Osteoblast (primary cell): ENCODE results near the gene CUL5. TPM values are rescaled to one million over a fixed set of nuclear protein-coding genes. Genes with fewer than 3 reads are reported as not detected.

Experiments
- DNase-seq: peaks from one replicate; pipeline ENCODE4 v3.0.0; 2011; ENCODE audit warnings: low spot score, mixed read lengths; ENCODE audit not compliant: insufficient read length; ENCODE audit errors: missing footprints
- H2AFZ ChIP-seq: 2 replicates; pipeline ENCODE4 v1.6.0; 2011; ENCODE audit warnings: mild to moderate bottlenecking, low read length
- H3K27ac ChIP-seq: 2 replicates; pipeline ENCODE4 v1.5.1; 2011; ENCODE audit warnings: mild to moderate bottlenecking, low read depth, low read length, moderate library complexity
- H3K27me3 ChIP-seq: 2 replicates; pipeline ENCODE4 v1.6.0; 2012; ENCODE audit warnings: mild to moderate bottlenecking, control low read depth, inconsistent platforms, low read length, moderate library complexity; ENCODE audit not compliant: insufficient read depth
- H3K36me3 ChIP-seq: 2 replicates; pipeline ENCODE4 v1.5.1; 2011; ENCODE audit warnings: mild to moderate bottlenecking, low read length, control low read depth, moderate library complexity; ENCODE audit not compliant: insufficient read depth
- H3K4me1 ChIP-seq: 2 replicates; pipeline ENCODE4 v1.5.1; 2011; ENCODE audit warnings: mild to moderate bottlenecking, low read length, control low read depth, moderate library complexity; ENCODE audit not compliant: insufficient read depth
- H3K4me2 ChIP-seq: 2 replicates; pipeline ENCODE4 v1.6.0; 2011; ENCODE audit warnings: mild to moderate bottlenecking, low read length; ENCODE audit not compliant: insufficient read depth
- H3K4me3 ChIP-seq: fragments of 200-600 bp; sonication (generic); 3 replicates; pipeline ENCODE4 v1.5.1; 2012; ENCODE audit warnings: mild to moderate bottlenecking, low read length, inconsistent platforms; ENCODE audit not compliant: insufficient read depth
- H3K79me2 ChIP-seq: 2 replicates; pipeline ENCODE4 v1.6.0; 2012; ENCODE audit warnings: mild to moderate bottlenecking, low read length, control low read depth, inconsistent platforms; ENCODE audit not compliant: insufficient read depth
- H3K9me3 ChIP-seq: 2 replicates; pipeline ENCODE4 v1.5.1; 2011; ENCODE audit warnings: low read depth, low read length, control low read depth
- H4K20me1 ChIP-seq: 2 replicates; pipeline ENCODE4 v1.6.0; 2012; ENCODE audit warnings: mild to moderate bottlenecking, low read length, control low read depth; ENCODE audit not compliant: insufficient read depth
- CTCF ChIP-seq: IDR thresholded peaks from 2 replicates; pipeline ENCODE4 v1.5.1; 2011; ENCODE audit warnings: mild to moderate bottlenecking, low read depth, low read length, moderate library complexity; ENCODE audit errors: extremely low read depth
- total RNA-seq: library from RNA; depleted of rRNA; stranded (reverse); fragments of >200 nt; gene quantifications from 2 replicates; pipeline ENCODE4 v1.2.3, GENCODE V29; 2012

The CUL5 gene
- total RNA-seq = 44.5 and 45.2 TPM in 2 replicates

GRCh38 chr11:108008656-108009496 is at the start of gene CUL5:
Gene CUL5, plus strand, starts transcription at chr11:108008898. Its CDS starts 451 bp downstream, at chr11:108009349.
- no peaks in the 10 kb centered on the region for H3K9me3 ChIP-seq
- H3K4me3 ChIP-seq = peak within 1 kb of the TSS; percentile 99
- peak; percentile 84 for TF ChIP-seq CTCF
- H3K4me1 ChIP-seq = peaks cover 25% of the 10 kb centered on the region
- peak within 1 kb of the TSS; percentile 100 for H3K27ac ChIP-seq
- H4K20me1 ChIP-seq = peaks cover 29% of the 10 kb centered on the region
- no peaks in the 10 kb centered on the region for H3K36me3 ChIP-seq
- DNase-seq = peak; percentile 97
- H3K27me3 ChIP-seq = no peaks in the 10 kb centered on the region
- peak within 1 kb of the TSS; percentile 84 for H3K4me2 ChIP-seq
- H3K79me2 ChIP-seq = peaks cover 52% of the 10 kb centered on the region
- H2AFZ ChIP-seq = peak within 1 kb of the TSS; percentile 100

- TF ChIP-seq CTCF = no peak
- H3K27ac ChIP-seq = no peak overlapping the region
Measured at GRCh38 chr11:107961480-107961879, 47.2 kb upstream of the CUL5 start.

GRCh38 chr11:107962181-107962580 is 46.5 kb upstream of the CUL5 start:
- DNase-seq = peak; percentile 47
- TF ChIP-seq CTCF = no peak
- Histone ChIP-seq H3K27me3 (peaks cover 4% of the 10 kb centered on the region), H3K9me3 (no peaks in the 10 kb centered on the region), H3K4me1 (no peaks in the 10 kb centered on the region), H3K36me3 (no peaks in the 10 kb centered on the region), H3K27ac (no peak overlapping the region), H3K4me3 (no peak overlapping the region), H3K79me2 (no peaks in the 10 kb centered on the region), H2AFZ (no peak overlapping the region), H3K4me2 (no peak overlapping the region), H4K20me1 (no peaks in the 10 kb centered on the region)

More at GRCh38 chr11:107961480-107961879, 47.2 kb upstream of the CUL5 start:
- Histone ChIP-seq H3K4me2 (no peak overlapping the region), H3K79me2 (no peaks in the 10 kb centered on the region), H3K27me3 (peaks cover 4% of the 10 kb centered on the region), H3K4me3 (no peak overlapping the region), H2AFZ (no peak overlapping the region), H3K4me1 (no peaks in the 10 kb centered on the region), H3K9me3 (no peaks in the 10 kb centered on the region), H3K36me3 (no peaks in the 10 kb centered on the region), H4K20me1 (no peaks in the 10 kb centered on the region)
- DNase-seq = no peak

- H3K27ac ChIP-seq = no peak overlapping the region
- no peaks in the 10 kb centered on the region for H3K79me2 ChIP-seq
- H3K4me1 ChIP-seq = no peaks in the 10 kb centered on the region
- no peak overlapping the region for H2AFZ ChIP-seq
- no peak for DNase-seq
- H3K4me2 ChIP-seq = no peak overlapping the region
- H4K20me1 ChIP-seq = no peaks in the 10 kb centered on the region
- TF ChIP-seq CTCF = no peak
- H3K9me3 ChIP-seq = no peaks in the 10 kb centered on the region
- peaks cover 4% of the 10 kb centered on the region for H3K27me3 ChIP-seq
- no peaks in the 10 kb centered on the region for H3K36me3 ChIP-seq
- no peak overlapping the region for H3K4me3 ChIP-seq
Measured at GRCh38 chr11:107963091-107963490, 45.6 kb upstream of the CUL5 start.
